ENCODE data around the gene DOP1A. TPM values are rescaled to one million over a fixed set of nuclear protein-coding genes. Genes with fewer than 3 reads are reported as not detected.
A peak's percentile ranks its signal among the peaks of the same experiment; 100 is the strongest.

DOP1A gene
- polyA plus RNA-seq, 3 donors, result 2.1 to 8.9 (median 2.5) TPM

GRCh38 chr6:83057705-83058321, 9.7 kb upstream of the DOP1A start:
- no peaks in the 10 kb centered on the region for H4K20me1 ChIP-seq (ENCODE audit: insufficient read depth, low read length)
- H3K36me3 ChIP-seq (replicated peaks in 1 of 2; ENCODE audit: control insufficient read depth in 1 of 2, insufficient read depth in 2 of 2, low read length in 2 of 2), result peaks cover 0 to 5% of the 10 kb centered on the region in 2 donors
- no peak overlapping the region for H2AFZ ChIP-seq (ENCODE audit: insufficient read depth, low read depth, low read length, poor library complexity, severe bottlenecking)
- H3K4me3 ChIP-seq (replicated peaks in 1 of 3; ENCODE audit: low read depth in 2 of 3, low read length in 3 of 3), result no peak overlapping the region
- H3K79me2 ChIP-seq (ENCODE audit: insufficient read depth, low read length), result no peaks in the 10 kb centered on the region
- H3K36me3 Mint-ChIP-seq, result peaks cover 7 to 12% of the 10 kb centered on the region in 2 donors
- WGBS (ENCODE audit: insufficient coverage), result 65% methylated on average over 3 of the region's 4 CpGs
- H3K4me2 ChIP-seq (replicated peaks; ENCODE audit: extremely low read depth, low read length, poor library complexity, severe bottlenecking), result no peak overlapping the region
- H3K27ac ChIP-seq (ENCODE audit: low read depth in 1 of 2, low read length in 2 of 2), result no peak overlapping the region
- H3K9ac ChIP-seq (ENCODE audit: insufficient read depth, low read length, poor library complexity, severe bottlenecking), result no peak overlapping the region
- intact Hi-C loops (cut with micrococcal nuclease), result loop anchor here (5.0 kb wide), 1 partner anchor 806 kb away; no protein-coding TSS in a partner anchor
- DNase-seq, result peak in 1 of 3 donors; percentile 10
- H3K27me3 ChIP-seq (ENCODE audit: control insufficient read depth in 2 of 2, insufficient read depth in 2 of 2, low read length in 2 of 2), result no peaks in the 10 kb centered on the region
- peaks cover 2% of the 10 kb centered on the region for H3K4me1 Mint-ChIP-seq
- no peaks in the 10 kb centered on the region for H3K4me1 ChIP-seq (ENCODE audit: control insufficient read depth in 1 of 2, insufficient read depth in 2 of 2, low read length in 2 of 2)
- peak; percentile 59 for TF ChIP-seq CTCF (IDR thresholded peaks at IDR 0.05)
- H3K27me3 Mint-ChIP-seq (ENCODE audit: low read depth in 3 of 3), result peaks cover 0 to 2% (median 0%) of the 10 kb centered on the region in 3 donors
- H3K27ac Mint-ChIP-seq, result no peak overlapping the region
- no peaks in the 10 kb centered on the region for H3K9me3 ChIP-seq (replicated peaks in 1 of 2; ENCODE audit: control insufficient read depth in 1 of 2, insufficient read depth in 1 of 2, low read length in 2 of 2)
- no peaks in the 10 kb centered on the region for H3K9me3 Mint-ChIP-seq
- H3K4me3 Mint-ChIP-seq, result no peak overlapping the region

- Histone ChIP-seq H3K27ac (ENCODE audit: low read depth in 1 of 2, low read length in 2 of 2) (no peak overlapping the region), H3K9me3 (replicated peaks in 1 of 2; ENCODE audit: control insufficient read depth in 1 of 2, insufficient read depth in 1 of 2, low read length in 2 of 2) (no peaks in the 10 kb centered on the region), H3K36me3 (replicated peaks in 1 of 2; ENCODE audit: control insufficient read depth in 1 of 2, insufficient read depth in 2 of 2, low read length in 2 of 2) (peaks cover 0 to 5% of the 10 kb centered on the region in 2 donors), H2AFZ (ENCODE audit: insufficient read depth, low read depth, low read length, poor library complexity, severe bottlenecking) (no peak overlapping the region), H3K4me1 (ENCODE audit: control insufficient read depth in 1 of 2, insufficient read depth in 2 of 2, low read length in 2 of 2) (peaks cover 12 to 16% of the 10 kb centered on the region in 2 donors), H3K27me3 (ENCODE audit: control insufficient read depth in 2 of 2, insufficient read depth in 2 of 2, low read length in 2 of 2) (no peaks in the 10 kb centered on the region), H3K4me2 (replicated peaks; ENCODE audit: extremely low read depth, low read length, poor library complexity, severe bottlenecking) (no peak overlapping the region), H3K9ac (ENCODE audit: insufficient read depth, low read length, poor library complexity, severe bottlenecking) (no peak overlapping the region), H3K4me3 (replicated peaks in 1 of 3; ENCODE audit: low read depth in 2 of 3, low read length in 3 of 3) (no peak overlapping the region), H4K20me1 (ENCODE audit: insufficient read depth, low read length) (no peaks in the 10 kb centered on the region), H3K79me2 (ENCODE audit: insufficient read depth, low read length) (no peaks in the 10 kb centered on the region)
- no peak overlapping the region for H3K4me3 Mint-ChIP-seq
- peaks cover 0 to 4% (median 0%) of the 10 kb centered on the region in 3 donors for H3K27me3 Mint-ChIP-seq (ENCODE audit: low read depth in 3 of 3)
- no peak for DNase-seq
- H3K9me3 Mint-ChIP-seq, result peaks cover 0 to 2% (median 0%) of the 10 kb centered on the region in 7 donors
- no peak for TF ChIP-seq CTCF (IDR thresholded peaks at IDR 0.05)
- H3K4me1 Mint-ChIP-seq, result peaks cover 12% of the 10 kb centered on the region
- no peak overlapping the region for H3K27ac Mint-ChIP-seq
- peaks cover 8 to 11% of the 10 kb centered on the region in 2 donors for H3K36me3 Mint-ChIP-seq
- intact Hi-C loops (cut with micrococcal nuclease), result loop anchor here in 1 of 2 donors (10.0 kb wide), 2 partner anchors 804 to 1164 kb away; partner anchors contain the start of gene CEP162
These were observed 6.3 kb upstream of the DOP1A start for GRCh38 chr6:83061190-83061589.
